A549 (cell line): ENCODE data around the gene HBG2. TPM values are rescaled to one million over a fixed set of nuclear protein-coding genes. Genes with fewer than 3 reads are reported as not detected.

Source experiments
- ATAC-seq, 2 experiments: fragments of 200-7000 bp in 1 of 2; fragments of >200 bp in 1 of 2; cut with Nextera tagmentation in 1 of 2; cut with Tn5 transposase in 1 of 2; 3 replicates each; pipeline versions ENCODE4 v1.8.0 to v1.9.1; 2018 to 2020; ENCODE audit warnings: mild to moderate bottlenecking in 1 of 2, moderate library complexity in 1 of 2
- CTCF ChIA-PET: fragments of 300-600 bp; sonication (Branson Sonifier 250); formaldehyde crosslinking; extraction: SDS; loops from one replicate; lab custom pipeline; 2021; ENCODE audit warnings: antibody characterized with exemption, inconsistent platforms; lab: Yijun Ruan, JAX
- POLR2A ChIA-PET: fragments of 350-600 bp; formaldehyde crosslinking; extraction: SDS; loops from one replicate; lab custom pipeline; 2021; ENCODE audit warnings: antibody characterized with exemption, inconsistent platforms; lab: Yijun Ruan, JAX
- DNase-seq, 2 experiments: peaks; one replicate each; pipeline versions ENCODE4 v3.0.0 to v3.0.0-alpha.2; 2011 to 2016; ENCODE audit warnings: low read depth in 1 of 2, low spot score in 1 of 2
- FAIRE-seq: peaks from 2 replicates; lab custom pipeline; 2011; peaks lifted over from hg19 to GRCh38; lab: Jason Lieb, UNC
- H3K27ac ChIP-seq, 2 experiments: fragments of >200 bp; sonication (Bioruptor Twin); formaldehyde crosslinking; 3 replicates each; pipeline ENCODE4 v1.5.1; 2016 to 2017
- H3K4me1 ChIP-seq: fragments of >200 bp; sonication (Bioruptor Twin); formaldehyde crosslinking; 3 replicates; pipeline ENCODE4 v1.6.1; 2016
- H3K4me2 ChIP-seq: fragments of >200 bp; sonication (Bioruptor Twin); formaldehyde crosslinking; 3 replicates; pipeline ENCODE4 v1.6.1; 2016
- H3K4me3 ChIP-seq: fragments of >200 bp; sonication (Bioruptor Twin); formaldehyde crosslinking; 3 replicates; pipeline ENCODE4 v1.5.1; 2016
- H3K9me3 ChIP-seq: fragments of >200 bp; sonication (Bioruptor Twin); formaldehyde crosslinking; 3 replicates; pipeline ENCODE4 v1.6.1; 2016
- ESRRA ChIP-seq: fragments of 150-350 bp; IDR thresholded peaks from 2 replicates; pipeline ENCODE4 v1.6.1; 2014; ENCODE audit warnings: mild to moderate bottlenecking, low read length, borderline replicate concordance
- FOXS1 ChIP-seq: fragments of 250-450 bp; sonication (Bioruptor Pico); IDR thresholded peaks from 2 replicates; pipeline ENCODE4 v1.5.0; 2020; ENCODE audit warnings: mild to moderate bottlenecking, moderate library complexity
- GATA3 ChIP-seq: IDR thresholded peaks from 2 replicates; pipeline ENCODE4 v1.6.1; 2012; ENCODE audit warnings: borderline replicate concordance
- HOXB13 ChIP-seq: fragments of 250-450 bp; sonication (Bioruptor Pico); IDR thresholded peaks from 2 replicates; pipeline ENCODE4 v1.5.0; 2020; ENCODE audit warnings: low read depth, mild to moderate bottlenecking, moderate library complexity
- JUNB ChIP-seq: fragments of >200 bp; sonication (Bioruptor Twin); formaldehyde crosslinking; IDR thresholded peaks from 2 replicates; pipeline ENCODE4 v1.6.1; 2016
- KDM5A ChIP-seq: fragments of 200-600 bp; sonication (generic); IDR thresholded peaks from 2 replicates; pipeline ENCODE4 v1.6.1; 2016; ENCODE audit warnings: antibody characterized with exemption, mild to moderate bottlenecking
- MAFK ChIP-seq: fragments of 450-650 bp; IDR thresholded peaks from 2 replicates; pipeline ENCODE4 v1.6.1; 2014; ENCODE audit not compliant: partially characterized antibody
- RARB ChIP-seq: fragments of 250-450 bp; sonication (Bioruptor Pico); IDR thresholded peaks from 2 replicates; pipeline ENCODE4 v1.8.0; 2021; ENCODE audit warnings: mild to moderate bottlenecking, moderate library complexity
- RCOR1 ChIP-seq: fragments of 150-350 bp; IDR thresholded peaks from 2 replicates; pipeline ENCODE4 v1.6.1; 2014; ENCODE audit warnings: antibody characterized with exemption, low read length, low read depth
- RFX5 ChIP-seq: fragments of 450-650 bp; IDR thresholded peaks from 2 replicates; pipeline ENCODE4 v1.7.1; 2014; ENCODE audit warnings: antibody characterized with exemption, mild to moderate bottlenecking, moderate library complexity
- SMC3 ChIP-seq: fragments of >200 bp; sonication (Bioruptor Twin); formaldehyde crosslinking; IDR thresholded peaks from 3 replicates; pipeline ENCODE4 v1.6.1; 2018; ENCODE audit warnings: inconsistent platforms
- SREBF2 ChIP-seq: fragments of 450-650 bp; IDR thresholded peaks from 2 replicates; pipeline ENCODE4 v1.6.1; 2014; ENCODE audit warnings: mild to moderate bottlenecking, moderate library complexity
- TFCP2L1 ChIP-seq: fragments of 250-450 bp; sonication (Bioruptor Pico); IDR thresholded peaks from 2 replicates; pipeline ENCODE4 v1.5.0; 2021; ENCODE audit warnings: mild to moderate bottlenecking
- ZNF302 ChIP-seq: fragments of 250-450 bp; sonication (Bioruptor Pico); IDR thresholded peaks from 2 replicates; pipeline ENCODE4 v1.9.0; 2021; ENCODE audit warnings: inconsistent platforms, mild to moderate bottlenecking, moderate library complexity
- ZSCAN20 ChIP-seq: fragments of 250-450 bp; sonication (Bioruptor Pico); IDR thresholded peaks from 2 replicates; pipeline ENCODE4 v1.8.0; 2022; ENCODE audit warnings: mild to moderate bottlenecking, moderate library complexity
- WGBS: methylation state at CpG from one replicate; pipeline ENCODE4 v1.1.6; 2017; ENCODE audit errors: missing lambda C conversion rate; 5-methylcytosine and 5-hydroxymethylcytosine counted together
- polyA plus RNA-seq, 4 experiments: library from polyadenylated mRNA; depleted of rRNA in 3 of 4; stranded (reverse); fragments of >200 nt; fragmentation: RNase III in 1 of 4; extraction: RNeasy Plus Mini Kit Qiagen cat#74134 plus additional on column Dnase treatment in 1 of 4; gene quantifications; 2 replicates in 3 of 4; 3 replicates in 1 of 4; pipeline ENCODE4 v1.2.3, GENCODE V29; 2011 to 2017
- TF ChIP-seq, protein P1 (sequence below): IDR thresholded peaks from 2 replicates; pipeline ENCODE4 v1.6.1; 2012
- TF ChIP-seq, protein P2 (sequence below): fragments of 450-650 bp; IDR thresholded peaks from 2 replicates; pipeline ENCODE4 v1.6.1; 2014; ENCODE audit warnings: antibody characterized with exemption
- TF ChIP-seq, protein P3 (sequence below): fragments of >200 bp; sonication (Bioruptor Twin); formaldehyde crosslinking; IDR thresholded peaks from 3 replicates; pipeline ENCODE4 v1.6.1; 2016
- TF ChIP-seq, protein P4 (sequence below): fragments of 250-450 bp; sonication (Bioruptor Pico); IDR thresholded peaks from 2 replicates; pipeline ENCODE4 v1.5.0; 2021; ENCODE audit warnings: mild to moderate bottlenecking, moderate library complexity, borderline replicate concordance
- TF ChIP-seq, protein P5 (sequence below): fragments of >200 bp; sonication (Bioruptor Twin); formaldehyde crosslinking; IDR thresholded peaks from 2 replicates; pipeline ENCODE4 v1.6.1; 2016
- TF ChIP-seq, protein P6 (sequence below): fragments of 150-350 bp; IDR thresholded peaks from 2 replicates; pipeline ENCODE4 v1.6.1; 2014; ENCODE audit warnings: low read depth, mild to moderate bottlenecking, low read length

HBG2 gene
- polyA plus RNA-seq, 2 of the 4 experiments (the other 2 are of a cell fraction), result not detected

DNA sequence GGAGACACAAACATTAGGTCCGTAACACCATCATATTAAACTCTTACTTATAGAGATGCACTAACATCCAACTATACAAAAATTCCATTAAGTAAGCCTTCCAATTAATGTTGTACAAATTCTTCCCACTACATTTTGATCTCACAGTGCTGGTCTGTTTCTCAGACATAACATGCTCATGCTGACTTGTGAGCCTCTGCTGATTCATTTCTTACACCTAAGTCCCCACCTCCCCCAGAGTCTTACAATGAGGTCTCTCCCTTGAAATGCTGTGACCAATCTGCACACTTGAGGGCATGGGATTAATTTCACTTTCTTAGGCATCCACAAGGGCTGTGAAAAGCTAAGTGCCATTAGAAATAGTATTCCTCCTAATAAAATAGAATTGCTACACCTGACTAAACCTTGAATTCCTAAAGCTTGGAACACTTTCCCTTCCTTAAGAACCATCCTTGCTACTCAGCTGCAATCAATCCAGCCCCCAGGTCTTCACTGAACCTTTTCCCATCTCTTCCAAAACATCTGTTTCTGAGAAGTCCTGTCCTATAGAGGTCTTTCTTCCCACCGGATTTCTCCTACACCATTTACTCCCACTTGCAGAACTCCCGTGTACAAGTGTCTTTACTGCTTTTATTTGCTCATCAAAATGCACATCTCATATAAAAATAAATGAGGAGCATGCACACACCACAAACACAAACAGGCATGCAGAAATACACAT lies 6.9 kb downstream of the HBG2 start:
- no peak for FAIRE-seq
- no peaks in the 10 kb centered on the region for H3K9me3 ChIP-seq
- H3K4me3 ChIP-seq, result no peak overlapping the region
- H3K27ac ChIP-seq, result no peak overlapping the region
- 53% methylated on average over 3 of the region's 3 CpGs for WGBS
- H3K4me2 ChIP-seq, result no peak overlapping the region
- DNase-seq, result no peak
- TF ChIP-seq, protein P1, sequence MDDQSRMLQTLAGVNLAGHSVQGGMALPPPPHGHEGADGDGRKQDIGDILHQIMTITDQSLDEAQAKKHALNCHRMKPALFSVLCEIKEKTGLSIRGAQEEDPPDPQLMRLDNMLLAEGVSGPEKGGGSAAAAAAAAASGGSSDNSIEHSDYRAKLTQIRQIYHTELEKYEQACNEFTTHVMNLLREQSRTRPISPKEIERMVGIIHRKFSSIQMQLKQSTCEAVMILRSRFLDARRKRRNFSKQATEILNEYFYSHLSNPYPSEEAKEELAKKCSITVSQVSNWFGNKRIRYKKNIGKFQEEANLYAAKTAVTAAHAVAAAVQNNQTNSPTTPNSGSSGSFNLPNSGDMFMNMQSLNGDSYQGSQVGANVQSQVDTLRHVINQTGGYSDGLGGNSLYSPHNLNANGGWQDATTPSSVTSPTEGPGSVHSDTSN, result no peak
- TF ChIP-seq GATA3 (no peak), RARB (CRISPR knock-in tag) (no peak), ESRRA (no peak), JUNB (no peak), SREBF2 (no peak)
- no peak for ATAC-seq
- POLR2A ChIA-PET, result no interaction called here
- no peaks in the 10 kb centered on the region for H3K4me1 ChIP-seq
- CTCF ChIA-PET, result no interaction called here

DNA sequence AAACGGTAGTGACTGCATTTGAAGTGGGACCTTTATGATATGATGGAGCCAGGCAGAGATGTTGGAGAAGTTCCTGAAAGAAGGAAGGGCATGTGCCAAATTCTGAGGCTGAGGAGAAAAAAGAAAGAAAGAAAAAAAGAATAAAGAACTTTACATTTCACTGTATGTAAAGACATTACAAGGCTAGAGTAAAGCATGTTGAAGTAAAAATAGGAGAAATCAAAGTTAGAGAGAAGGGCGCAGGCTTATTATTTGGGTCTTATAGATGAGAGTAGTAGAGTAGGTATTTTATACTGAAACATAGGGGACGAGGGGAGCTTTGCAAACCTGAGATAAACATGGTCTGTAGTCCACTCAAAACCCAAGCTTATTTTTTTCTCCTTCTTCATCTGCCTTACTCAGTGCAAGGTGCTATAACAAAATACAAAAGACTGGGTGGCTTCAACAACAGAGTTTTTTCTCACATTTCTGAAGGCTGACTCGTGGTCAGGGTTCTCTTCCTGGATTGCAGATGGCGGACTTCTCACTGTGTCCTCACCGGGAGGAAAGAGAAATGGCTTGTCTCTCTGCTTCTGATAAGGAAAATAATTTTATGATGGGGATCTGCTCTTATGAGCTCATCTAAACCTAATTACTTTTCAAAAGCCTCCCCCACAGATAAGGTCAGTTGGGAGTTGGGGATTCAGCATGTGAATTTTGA lies 7.7 kb downstream of the HBG2 start:
- POLR2A ChIA-PET, result no interaction called here
- no peaks in the 10 kb centered on the region for H3K4me1 ChIP-seq

DNA sequence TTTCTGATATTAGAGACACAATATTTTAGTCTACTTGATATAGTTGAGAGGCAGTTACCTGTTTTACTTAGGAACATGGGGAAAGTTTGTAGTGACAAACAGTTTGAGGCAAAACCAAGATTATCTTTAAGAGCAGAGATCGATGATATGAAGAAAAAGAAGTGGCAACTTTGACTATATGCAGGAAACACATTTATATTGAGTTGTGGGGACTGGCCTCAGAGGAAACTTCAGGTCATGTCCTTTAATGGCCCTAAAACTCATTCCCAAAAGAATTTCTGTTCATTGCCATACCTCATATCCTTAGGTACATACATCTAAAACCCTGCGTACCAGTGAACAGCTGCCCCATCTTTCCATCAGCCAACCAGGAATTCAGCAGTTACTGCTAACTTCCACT lies 9.4 kb downstream of the HBG2 start:
- 49% methylated on average over 2 of the region's 2 CpGs for WGBS
- no peak for DNase-seq
- CTCF ChIA-PET, result no interaction called here
- H3K4me3 ChIP-seq, result no peak overlapping the region
- POLR2A ChIA-PET, result no interaction called here
- TF ChIP-seq FOXS1 (CRISPR knock-in tag) (no peak), HOXB13 (CRISPR knock-in tag) (no peak), RCOR1 (no peak), SMC3 (no peak), KDM5A (no peak), ZSCAN20 (no peak), MAFK (no peak), RARB (CRISPR knock-in tag) (no peak), RFX5 (no peak)
- TF ChIP-seq, protein P2, sequence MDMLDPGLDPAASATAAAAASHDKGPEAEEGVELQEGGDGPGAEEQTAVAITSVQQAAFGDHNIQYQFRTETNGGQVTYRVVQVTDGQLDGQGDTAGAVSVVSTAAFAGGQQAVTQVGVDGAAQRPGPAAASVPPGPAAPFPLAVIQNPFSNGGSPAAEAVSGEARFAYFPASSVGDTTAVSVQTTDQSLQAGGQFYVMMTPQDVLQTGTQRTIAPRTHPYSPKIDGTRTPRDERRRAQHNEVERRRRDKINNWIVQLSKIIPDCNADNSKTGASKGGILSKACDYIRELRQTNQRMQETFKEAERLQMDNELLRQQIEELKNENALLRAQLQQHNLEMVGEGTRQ, result no peak
- TF ChIP-seq, protein P3, sequence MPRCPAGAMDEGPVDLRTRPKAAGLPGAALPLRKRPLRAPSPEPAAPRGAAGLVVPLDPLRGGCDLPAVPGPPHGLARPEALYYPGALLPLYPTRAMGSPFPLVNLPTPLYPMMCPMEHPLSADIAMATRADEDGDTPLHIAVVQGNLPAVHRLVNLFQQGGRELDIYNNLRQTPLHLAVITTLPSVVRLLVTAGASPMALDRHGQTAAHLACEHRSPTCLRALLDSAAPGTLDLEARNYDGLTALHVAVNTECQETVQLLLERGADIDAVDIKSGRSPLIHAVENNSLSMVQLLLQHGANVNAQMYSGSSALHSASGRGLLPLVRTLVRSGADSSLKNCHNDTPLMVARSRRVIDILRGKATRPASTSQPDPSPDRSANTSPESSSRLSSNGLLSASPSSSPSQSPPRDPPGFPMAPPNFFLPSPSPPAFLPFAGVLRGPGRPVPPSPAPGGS, result no peak
- TF ChIP-seq, protein P4, sequence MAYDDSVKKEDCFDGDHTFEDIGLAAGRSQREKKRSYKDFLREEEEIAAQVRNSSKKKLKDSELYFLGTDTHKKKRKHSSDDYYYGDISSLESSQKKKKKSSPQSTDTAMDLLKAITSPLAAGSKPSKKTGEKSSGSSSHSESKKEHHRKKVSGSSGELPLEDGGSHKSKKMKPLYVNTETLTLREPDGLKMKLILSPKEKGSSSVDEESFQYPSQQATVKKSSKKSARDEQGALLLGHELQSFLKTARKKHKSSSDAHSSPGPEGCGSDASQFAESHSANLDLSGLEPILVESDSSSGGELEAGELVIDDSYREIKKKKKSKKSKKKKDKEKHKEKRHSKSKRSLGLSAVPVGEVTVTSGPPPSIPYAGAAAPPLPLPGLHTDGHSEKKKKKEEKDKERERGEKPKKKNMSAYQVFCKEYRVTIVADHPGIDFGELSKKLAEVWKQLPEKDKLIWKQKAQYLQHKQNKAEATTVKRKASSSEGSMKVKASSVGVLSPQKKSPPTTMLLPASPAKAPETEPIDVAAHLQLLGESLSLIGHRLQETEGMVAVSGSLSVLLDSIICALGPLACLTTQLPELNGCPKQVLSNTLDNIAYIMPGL, result no peak
- TF ChIP-seq, protein P5, sequence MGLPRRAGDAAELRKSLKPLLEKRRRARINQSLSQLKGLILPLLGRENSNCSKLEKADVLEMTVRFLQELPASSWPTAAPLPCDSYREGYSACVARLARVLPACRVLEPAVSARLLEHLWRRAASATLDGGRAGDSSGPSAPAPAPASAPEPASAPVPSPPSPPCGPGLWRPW, result no peak
- TF ChIP-seq, protein P6, sequence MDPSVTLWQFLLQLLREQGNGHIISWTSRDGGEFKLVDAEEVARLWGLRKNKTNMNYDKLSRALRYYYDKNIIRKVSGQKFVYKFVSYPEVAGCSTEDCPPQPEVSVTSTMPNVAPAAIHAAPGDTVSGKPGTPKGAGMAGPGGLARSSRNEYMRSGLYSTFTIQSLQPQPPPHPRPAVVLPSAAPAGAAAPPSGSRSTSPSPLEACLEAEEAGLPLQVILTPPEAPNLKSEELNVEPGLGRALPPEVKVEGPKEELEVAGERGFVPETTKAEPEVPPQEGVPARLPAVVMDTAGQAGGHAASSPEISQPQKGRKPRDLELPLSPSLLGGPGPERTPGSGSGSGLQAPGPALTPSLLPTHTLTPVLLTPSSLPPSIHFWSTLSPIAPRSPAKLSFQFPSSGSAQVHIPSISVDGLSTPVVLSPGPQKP, result no peak
- TF ChIP-seq, all 56 proteins: peak for 0
- H3K27ac ChIP-seq, result no peak overlapping the region
- H3K9me3 ChIP-seq, result no peaks in the 10 kb centered on the region
- no peaks in the 10 kb centered on the region for H3K4me1 ChIP-seq
- ATAC-seq, result no peak
- no peak overlapping the region for H3K4me2 ChIP-seq
- no peak for FAIRE-seq

More for the DNA sequence above, 7.7 kb downstream of the HBG2 start:
- H3K27ac ChIP-seq, result no peak overlapping the region
- H3K9me3 ChIP-seq, result no peaks in the 10 kb centered on the region
- ATAC-seq, result no peak
- 43% methylated on average over 6 of the region's 6 CpGs for WGBS
- CTCF ChIA-PET, result no interaction called here
- DNase-seq, result no peak
- TF ChIP-seq ZNF302 (CRISPR knock-in tag), result no peak
- TF ChIP-seq RFX5, result no peak
- TF ChIP-seq TFCP2L1, result no peak
- FAIRE-seq, result no peak
- H3K4me2 ChIP-seq, result no peak overlapping the region
- H3K4me3 ChIP-seq, result no peak overlapping the region
